ENCODE data around the gene CKLF.

Gene CKLF

DNA sequence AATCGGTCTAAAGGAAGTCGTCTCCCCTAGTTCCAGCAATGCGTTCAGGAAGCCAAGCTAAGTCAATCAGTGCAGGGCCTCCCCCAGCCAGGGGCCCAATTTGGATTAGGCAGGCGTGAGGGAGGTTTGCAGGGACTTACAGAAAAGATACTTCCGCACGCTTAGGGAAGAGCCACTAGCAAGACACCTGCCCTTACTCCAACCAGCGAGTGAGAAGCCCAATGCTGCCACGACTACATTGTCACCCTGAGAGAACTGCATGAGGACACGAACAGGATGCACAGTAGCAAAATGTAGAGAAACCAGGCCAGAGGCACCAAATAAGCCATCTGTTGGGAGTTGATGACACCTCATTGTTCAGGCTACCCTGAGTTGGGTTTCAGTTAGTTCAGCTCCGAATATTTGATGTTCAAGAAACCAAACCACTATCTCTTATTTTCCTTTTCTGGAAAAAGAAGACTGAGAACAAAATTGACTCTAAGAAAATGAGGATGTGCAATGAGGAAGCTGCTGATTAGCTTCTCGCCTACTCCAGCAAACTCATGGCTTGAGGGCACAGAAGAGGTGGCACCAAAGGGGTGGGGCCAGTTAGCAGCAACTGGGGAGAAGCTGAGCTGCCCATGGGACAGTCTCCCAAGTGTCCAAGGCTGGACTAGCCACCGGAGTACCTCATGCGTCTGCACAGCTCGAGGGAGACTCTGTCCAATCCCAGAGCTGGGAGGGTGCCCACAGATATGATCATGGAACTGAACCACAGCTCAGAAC, 31.8 kb upstream of the CKLF start:
- no peaks in the 10 kb centered on the region for H3K27me3 ChIP-seq (ENCODE audit: control insufficient read depth, insufficient read depth, low read length)
- H3K4me3 ChIP-seq (ENCODE audit: low read length): no peak overlapping the region
- H3K9ac ChIP-seq (ENCODE audit: low read length): no peak overlapping the region
- H3K36me3 ChIP-seq (ENCODE audit: control insufficient read depth, low read depth, low read length): no peaks in the 10 kb centered on the region
- H3K9me3 ChIP-seq (ENCODE audit: control insufficient read depth, low read depth, low read length): no peaks in the 10 kb centered on the region
- no peaks in the 10 kb centered on the region for H3K4me1 ChIP-seq (ENCODE audit: control insufficient read depth, low read depth, low read length)
- H3K27ac ChIP-seq (ENCODE audit: low read length): no peak overlapping the region

DNA sequence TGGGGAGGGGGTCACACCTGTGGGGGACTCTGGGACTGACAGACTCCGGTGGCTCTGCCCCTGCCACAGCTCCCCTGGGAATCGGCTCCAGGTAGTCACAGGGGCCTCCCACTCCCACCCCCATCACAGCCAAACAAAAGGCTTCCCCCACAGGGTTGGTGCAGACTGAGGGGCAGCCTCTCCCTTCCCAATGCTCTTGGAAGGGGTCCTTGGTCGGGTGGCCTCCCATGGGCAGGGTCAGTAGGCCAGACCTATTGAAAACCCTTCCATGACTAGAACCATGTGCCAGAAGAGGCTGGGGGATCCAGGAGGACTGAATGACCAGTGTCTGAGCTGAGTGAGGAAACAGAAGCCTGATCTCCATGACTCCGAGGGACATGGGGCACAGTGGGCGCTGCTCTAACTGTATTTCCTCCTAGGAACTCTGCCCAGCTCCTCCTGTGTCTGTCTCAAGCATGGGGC, 31.1 kb upstream of the CKLF start:
- H3K4me1 ChIP-seq (ENCODE audit: control insufficient read depth, low read depth, low read length): no peaks in the 10 kb centered on the region

DNA sequence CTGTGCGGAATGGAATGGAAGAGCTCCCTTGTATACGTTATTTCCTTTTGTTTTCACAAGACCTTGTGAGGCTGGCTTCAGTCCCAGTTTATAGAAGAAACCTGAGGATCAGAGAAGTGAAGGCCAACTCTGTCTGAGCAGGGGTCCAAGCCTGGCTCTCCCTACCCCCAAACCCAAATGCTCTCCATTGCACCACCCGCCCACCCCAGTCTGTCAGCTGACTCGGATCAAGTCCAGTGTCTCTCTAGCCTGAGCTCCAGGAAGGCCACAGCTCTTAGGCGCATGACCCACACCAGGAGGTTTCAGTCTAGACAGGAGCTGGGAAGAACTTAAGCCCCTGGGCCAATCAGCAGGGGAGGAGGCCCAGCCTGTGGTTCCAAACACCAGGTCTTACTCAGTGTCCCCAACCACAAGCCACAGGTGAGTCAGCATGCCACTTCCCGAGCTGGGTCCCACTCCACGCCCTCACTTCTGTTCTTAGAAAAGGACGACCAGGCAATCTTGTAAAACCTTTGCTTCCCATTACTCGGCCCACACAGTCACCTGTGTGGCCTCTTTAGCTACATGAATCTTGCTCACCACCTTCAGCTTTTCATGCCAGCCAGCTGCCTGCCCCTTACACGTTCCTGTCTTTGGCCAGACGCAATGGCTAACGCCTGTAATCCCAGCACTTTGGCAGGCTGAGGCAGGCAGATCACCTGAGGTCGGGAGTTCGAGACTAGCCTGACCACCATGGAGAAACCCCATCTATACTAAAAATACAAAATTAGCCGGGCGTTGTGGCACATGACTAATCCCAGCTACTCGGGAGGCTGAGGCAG, 30.2 kb upstream of the CKLF start:
- Histone ChIP-seq H3K4me1 (ENCODE audit: control insufficient read depth, low read depth, low read length) (no peaks in the 10 kb centered on the region), H3K4me3 (ENCODE audit: low read length) (no peak overlapping the region), H3K9ac (ENCODE audit: low read length) (no peak overlapping the region), H3K9me3 (ENCODE audit: control insufficient read depth, low read depth, low read length) (no peaks in the 10 kb centered on the region), H3K36me3 (ENCODE audit: control insufficient read depth, low read depth, low read length) (no peaks in the 10 kb centered on the region), H3K27me3 (ENCODE audit: control insufficient read depth, insufficient read depth, low read length) (no peaks in the 10 kb centered on the region), H3K27ac (ENCODE audit: low read length) (no peak overlapping the region)

More for the DNA sequence above, 31.1 kb upstream of the CKLF start:
- H3K4me3 ChIP-seq (ENCODE audit: low read length): no peak overlapping the region
- no peaks in the 10 kb centered on the region for H3K9me3 ChIP-seq (ENCODE audit: control insufficient read depth, low read depth, low read length)
- H3K36me3 ChIP-seq (ENCODE audit: control insufficient read depth, low read depth, low read length): no peaks in the 10 kb centered on the region
- H3K27ac ChIP-seq (ENCODE audit: low read length): no peak overlapping the region
- no peaks in the 10 kb centered on the region for H3K27me3 ChIP-seq (ENCODE audit: control insufficient read depth, insufficient read depth, low read length)
- H3K9ac ChIP-seq (ENCODE audit: low read length): no peak overlapping the region

DNA sequence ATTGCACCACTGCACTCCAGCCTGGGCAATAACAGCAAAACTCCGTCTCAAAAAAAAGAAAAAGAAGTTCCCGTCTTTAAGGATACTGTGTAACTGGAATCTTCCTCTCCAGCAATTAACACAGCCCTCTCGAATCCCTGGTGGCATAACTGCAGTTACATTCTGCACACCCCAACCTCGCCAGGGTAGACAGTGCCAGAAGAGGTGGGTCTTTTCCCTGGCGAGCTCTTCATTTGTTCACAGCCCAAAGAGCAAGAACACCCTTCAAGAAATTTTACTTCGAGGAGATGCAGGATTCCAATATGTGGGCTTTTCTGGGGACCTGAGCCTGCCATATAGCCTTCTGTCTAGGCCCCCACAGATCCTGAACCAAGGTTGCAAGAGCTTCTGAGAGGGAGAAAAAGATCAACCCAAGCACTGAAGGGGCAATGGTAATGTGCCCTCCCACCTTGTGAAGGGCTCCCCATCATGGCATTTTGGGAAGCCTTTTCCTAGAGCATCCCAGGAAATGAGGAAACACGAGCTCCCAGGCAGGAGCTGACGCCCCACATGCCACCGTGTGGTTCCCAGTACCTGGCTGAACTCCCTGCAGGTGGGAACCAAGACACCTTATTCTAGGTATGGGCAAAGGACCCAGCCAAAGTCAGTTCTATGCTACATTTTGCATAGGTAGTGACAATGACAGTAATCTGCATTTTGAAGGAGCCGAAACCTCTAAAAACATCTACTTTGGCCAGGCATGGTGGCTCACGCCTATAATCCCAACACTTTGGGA, 29.4 kb upstream of the CKLF start:
- no peaks in the 10 kb centered on the region for H3K4me1 ChIP-seq (ENCODE audit: control insufficient read depth, low read depth, low read length)
- H3K36me3 ChIP-seq (ENCODE audit: control insufficient read depth, low read depth, low read length): no peaks in the 10 kb centered on the region
- H3K9ac ChIP-seq (ENCODE audit: low read length): no peak overlapping the region
- H3K9me3 ChIP-seq (ENCODE audit: control insufficient read depth, low read depth, low read length): no peaks in the 10 kb centered on the region
- no peaks in the 10 kb centered on the region for H3K27me3 ChIP-seq (ENCODE audit: control insufficient read depth, insufficient read depth, low read length)
- no peak overlapping the region for H3K27ac ChIP-seq (ENCODE audit: low read length)
- H3K4me3 ChIP-seq (ENCODE audit: low read length): no peak overlapping the region

DNA sequence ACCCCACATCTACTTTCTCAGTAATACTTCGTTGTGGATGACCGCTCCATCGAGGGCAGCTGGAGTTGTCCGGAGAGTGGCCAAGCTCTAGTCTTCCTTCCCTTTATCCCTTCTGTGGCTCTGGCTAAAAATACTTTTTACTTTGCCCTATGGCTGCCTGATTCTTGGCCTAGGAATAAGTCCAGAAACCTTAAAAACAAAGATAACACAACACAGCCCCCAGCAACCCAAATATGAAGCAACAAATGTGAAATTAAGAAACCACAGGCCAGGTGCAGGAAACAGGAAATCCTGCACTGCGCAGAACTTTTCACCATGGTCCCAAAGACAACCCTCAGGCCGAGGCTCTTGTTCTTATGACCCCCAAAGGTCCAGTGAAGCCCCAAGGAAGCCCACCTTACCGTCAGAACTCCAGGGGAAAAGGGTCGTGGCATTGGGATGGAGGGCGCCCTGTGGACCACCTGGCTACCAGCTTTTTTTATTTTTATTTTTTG, 28.5 kb upstream of the CKLF start:
- Histone ChIP-seq H3K27me3 (ENCODE audit: control insufficient read depth, insufficient read depth, low read length) (no peaks in the 10 kb centered on the region), H3K4me1 (ENCODE audit: control insufficient read depth, low read depth, low read length) (no peaks in the 10 kb centered on the region), H3K4me3 (ENCODE audit: low read length) (no peak overlapping the region), H3K27ac (ENCODE audit: low read length) (no peak overlapping the region), H3K9ac (ENCODE audit: low read length) (no peak overlapping the region), H3K36me3 (ENCODE audit: control insufficient read depth, low read depth, low read length) (no peaks in the 10 kb centered on the region), H3K9me3 (ENCODE audit: control insufficient read depth, low read depth, low read length) (no peaks in the 10 kb centered on the region)

DNA sequence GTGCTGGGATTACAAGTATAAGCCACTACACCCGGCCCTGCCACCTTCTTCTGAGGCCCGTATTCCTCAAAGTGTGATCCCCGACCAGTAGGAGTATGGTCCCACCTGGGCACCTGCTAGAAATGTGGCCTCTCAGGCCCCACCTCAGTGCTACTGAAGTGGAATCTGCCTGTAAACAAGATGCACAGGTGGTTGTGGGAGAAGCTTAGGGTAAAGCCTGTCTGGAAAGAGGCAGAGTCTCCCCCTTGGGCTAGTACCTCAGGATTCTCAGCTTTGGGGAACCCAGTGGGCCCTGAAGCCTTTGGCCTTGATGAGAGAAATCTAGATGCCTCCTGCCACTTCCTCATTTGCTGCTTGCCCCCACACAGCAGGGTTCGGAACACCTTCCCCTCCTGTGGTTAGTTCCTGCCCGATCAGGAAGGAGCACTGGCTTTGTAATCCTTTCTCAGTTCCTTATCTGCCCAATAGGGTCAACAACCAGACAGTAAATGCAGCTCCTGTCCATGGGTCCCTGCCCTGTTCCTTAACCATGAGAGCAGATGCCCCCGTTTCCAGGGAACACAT, 27.7 kb upstream of the CKLF start:
- Histone ChIP-seq H3K9me3 (ENCODE audit: control insufficient read depth, low read depth, low read length) (no peaks in the 10 kb centered on the region), H3K4me1 (ENCODE audit: control insufficient read depth, low read depth, low read length) (no peaks in the 10 kb centered on the region), H3K4me3 (ENCODE audit: low read length) (no peak overlapping the region), H3K27ac (ENCODE audit: low read length) (no peak overlapping the region), H3K9ac (ENCODE audit: low read length) (no peak overlapping the region), H3K36me3 (ENCODE audit: control insufficient read depth, low read depth, low read length) (no peaks in the 10 kb centered on the region), H3K27me3 (ENCODE audit: control insufficient read depth, insufficient read depth, low read length) (no peaks in the 10 kb centered on the region)

DNA sequence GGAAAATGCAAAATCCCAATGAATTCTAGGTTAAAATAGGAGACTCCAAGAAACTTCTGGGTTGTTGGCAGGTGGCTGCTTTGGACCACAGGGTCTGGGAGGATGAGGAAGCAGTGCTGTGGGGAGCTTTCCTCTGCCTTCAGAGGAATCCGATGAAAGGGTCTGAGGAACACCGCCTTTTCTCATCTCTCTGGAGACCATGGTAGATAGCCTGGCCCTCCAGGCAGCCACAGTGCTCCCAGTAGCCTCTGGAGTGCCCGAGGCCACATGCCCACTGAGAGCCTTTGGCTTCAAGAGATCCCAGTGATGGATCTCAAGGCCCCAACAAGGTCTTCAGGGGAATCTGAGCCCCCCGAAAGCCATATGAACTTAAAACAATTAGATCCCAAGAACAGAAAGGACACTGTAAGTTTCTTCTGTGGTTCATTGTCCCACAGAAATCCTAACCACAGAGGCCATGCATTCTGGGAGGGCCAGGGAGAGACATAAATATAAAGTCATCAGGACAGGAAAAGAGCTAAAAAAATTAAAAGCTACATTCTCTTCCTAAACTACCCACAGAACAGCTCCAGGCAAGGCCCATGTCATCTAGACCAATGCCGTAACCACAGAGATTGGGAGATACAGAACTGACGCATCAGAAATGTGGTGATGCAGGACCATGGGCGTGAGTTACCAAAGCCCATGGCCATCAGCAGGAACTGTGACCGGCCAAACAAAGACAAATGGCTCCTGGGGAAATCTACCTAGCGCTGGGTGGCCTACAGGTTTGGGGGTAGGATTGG, 26.8 kb upstream of the CKLF start:
- H3K9ac ChIP-seq (ENCODE audit: low read length): no peak overlapping the region
- H3K27me3 ChIP-seq (ENCODE audit: control insufficient read depth, insufficient read depth, low read length): no peaks in the 10 kb centered on the region
- no peak overlapping the region for H3K27ac ChIP-seq (ENCODE audit: low read length)
- H3K9me3 ChIP-seq (ENCODE audit: control insufficient read depth, low read depth, low read length): no peaks in the 10 kb centered on the region
- no peaks in the 10 kb centered on the region for H3K4me1 ChIP-seq (ENCODE audit: control insufficient read depth, low read depth, low read length)
- no peaks in the 10 kb centered on the region for H3K36me3 ChIP-seq (ENCODE audit: control insufficient read depth, low read depth, low read length)
- H3K4me3 ChIP-seq (ENCODE audit: low read length): no peak overlapping the region

DNA sequence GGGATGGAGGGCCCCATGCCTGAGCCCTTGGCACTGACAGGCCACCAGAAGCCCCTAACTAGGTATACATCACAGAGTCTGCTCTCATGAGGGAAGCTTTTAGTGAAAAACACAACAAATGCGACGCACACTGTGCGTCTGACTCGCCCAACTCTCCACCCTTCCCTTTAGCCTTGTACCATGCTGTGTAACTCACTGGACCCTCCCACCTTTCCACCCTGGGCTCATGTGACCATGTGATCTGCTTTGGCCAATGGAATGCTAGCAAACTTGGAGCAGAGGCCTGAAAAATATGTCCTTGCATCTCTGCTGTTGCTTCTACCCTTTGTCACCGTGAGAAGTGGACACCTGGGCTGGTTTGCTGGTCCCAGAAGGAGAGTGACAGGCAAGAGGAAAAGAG, 24.1 kb upstream of the CKLF start:
- H3K27me3 ChIP-seq (ENCODE audit: control insufficient read depth, insufficient read depth, low read length): no peaks in the 10 kb centered on the region
- no peak overlapping the region for H3K27ac ChIP-seq (ENCODE audit: low read length)
- H3K9me3 ChIP-seq (ENCODE audit: control insufficient read depth, low read depth, low read length): no peaks in the 10 kb centered on the region
- no peaks in the 10 kb centered on the region for H3K4me1 ChIP-seq (ENCODE audit: control insufficient read depth, low read depth, low read length)
- no peak overlapping the region for H3K9ac ChIP-seq (ENCODE audit: low read length)
- no peak overlapping the region for H3K4me3 ChIP-seq (ENCODE audit: low read length)
- no peaks in the 10 kb centered on the region for H3K36me3 ChIP-seq (ENCODE audit: control insufficient read depth, low read depth, low read length)

DNA sequence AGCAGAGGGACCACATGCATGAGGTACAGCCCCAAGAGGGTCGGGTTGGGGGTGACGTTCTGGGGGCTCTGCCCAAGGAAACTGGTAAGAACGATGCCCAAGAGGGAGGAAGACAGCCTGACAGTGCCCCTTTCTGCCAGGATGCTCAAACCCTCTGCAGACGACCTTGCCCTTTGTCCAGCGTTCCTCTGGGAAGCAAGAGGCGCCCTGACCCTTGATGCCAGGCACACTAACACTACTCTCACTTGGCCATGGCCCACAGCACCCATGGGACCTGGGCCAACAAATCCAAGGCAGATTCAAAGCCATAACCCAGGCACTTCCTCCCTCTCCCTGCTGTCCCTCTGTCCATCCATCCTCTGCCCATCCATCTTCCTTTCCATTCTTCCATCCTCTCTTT, 22.9 kb upstream of the CKLF start:
- no peak overlapping the region for H3K4me3 ChIP-seq (ENCODE audit: low read length)
- H3K27me3 ChIP-seq (ENCODE audit: control insufficient read depth, insufficient read depth, low read length): no peaks in the 10 kb centered on the region
- H3K9ac ChIP-seq (ENCODE audit: low read length): no peak overlapping the region
- H3K27ac ChIP-seq (ENCODE audit: low read length): no peak overlapping the region
- H3K36me3 ChIP-seq (ENCODE audit: control insufficient read depth, low read depth, low read length): no peaks in the 10 kb centered on the region
- no peaks in the 10 kb centered on the region for H3K4me1 ChIP-seq (ENCODE audit: control insufficient read depth, low read depth, low read length)
- H3K9me3 ChIP-seq (ENCODE audit: control insufficient read depth, low read depth, low read length): no peaks in the 10 kb centered on the region

DNA sequence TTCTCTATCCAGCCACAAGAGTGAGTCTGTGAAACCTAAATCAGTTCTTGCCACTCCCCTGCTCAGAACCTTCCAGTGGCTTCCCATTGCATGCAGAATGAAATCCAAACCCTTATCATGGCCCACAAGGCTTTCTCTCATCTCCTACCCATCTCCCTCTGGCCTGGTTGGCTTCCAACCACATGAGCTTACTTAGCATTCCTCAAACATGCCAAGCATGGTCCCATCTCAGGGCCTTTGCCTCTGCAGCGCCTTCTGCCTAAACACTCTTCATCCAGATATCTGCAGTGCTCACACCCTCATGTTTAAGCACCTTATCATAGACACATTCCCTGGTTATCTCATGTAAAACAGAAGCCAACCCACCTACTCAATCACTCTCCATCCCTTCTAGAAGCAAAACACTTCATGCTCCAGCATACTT, 18.0 kb upstream of the CKLF start:
- H3K36me3 ChIP-seq (ENCODE audit: control insufficient read depth, low read depth, low read length): no peaks in the 10 kb centered on the region
- H3K9me3 ChIP-seq (ENCODE audit: control insufficient read depth, low read depth, low read length): no peaks in the 10 kb centered on the region
- no peaks in the 10 kb centered on the region for H3K27me3 ChIP-seq (ENCODE audit: control insufficient read depth, insufficient read depth, low read length)

More for the DNA sequence above, 18.0 kb upstream of the CKLF start:
- H3K27ac ChIP-seq (ENCODE audit: low read length): no peak overlapping the region
- no peak overlapping the region for H3K4me3 ChIP-seq (ENCODE audit: low read length)
- no peak overlapping the region for H3K9ac ChIP-seq (ENCODE audit: low read length)
- H3K4me1 ChIP-seq (ENCODE audit: control insufficient read depth, low read depth, low read length): no peaks in the 10 kb centered on the region
